ENCODE results near the gene SWT1.
"Not testable (repeated sequence)": the region's sequence is repeated elsewhere in the genome, so short reads cannot be mapped to it uniquely, and the experiment has no call there.

SWT1 gene

GRCh38 chr1:185170291-185170848, 13.4 kb downstream of the SWT1 start:
- DNase-seq = peak; percentile 6

GRCh38 chr1:185193756-185194155, 36.8 kb downstream of the SWT1 start:
- no peak for DNase-seq

GRCh38 chr1:185198712-185199111, 41.7 kb downstream of the SWT1 start:
- not testable (repeated sequence) for DNase-seq

GRCh38 chr1:185200889-185201288, 43.9 kb downstream of the SWT1 start:
- DNase-seq = no peak

- no peak for DNase-seq
Measured at GRCh38 chr1:185207170-185207569, 50.2 kb downstream of the SWT1 start.

- no peak for DNase-seq
Measured at GRCh38 chr1:185207980-185208602, 51.1 kb downstream of the SWT1 start.

GRCh38 chr1:185208626-185209180, 51.7 kb downstream of the SWT1 start:
- no peak for DNase-seq

GRCh38 chr1:185209357-185209756, 52.4 kb downstream of the SWT1 start:
- DNase-seq = not testable (repeated sequence)

GRCh38 chr1:185213091-185213490, 56.1 kb downstream of the SWT1 start:
- no peak for DNase-seq

GRCh38 chr1:185215911-185216310, 58.9 kb downstream of the SWT1 start:
- DNase-seq = no peak

- DNase-seq = no peak
Measured at GRCh38 chr1:185224132-185224531, 67.2 kb downstream of the SWT1 start.

- no peak for DNase-seq
Measured at GRCh38 chr1:185227161-185227560, 70.2 kb downstream of the SWT1 start.

- DNase-seq = no peak
Measured at GRCh38 chr1:185228979-185229378, 72.0 kb downstream of the SWT1 start.

GRCh38 chr1:185229981-185230380, 73.0 kb downstream of the SWT1 start:
- no peak for DNase-seq

GRCh38 chr1:185232874-185233273, 75.9 kb downstream of the SWT1 start:
- DNase-seq = no peak

- DNase-seq = not testable (repeated sequence)
Measured at GRCh38 chr1:185234183-185234582, 77.2 kb downstream of the SWT1 start.

GRCh38 chr1:185237176-185237575, 80.2 kb downstream of the SWT1 start:
- DNase-seq = not testable (repeated sequence)

GRCh38 chr1:185237661-185238060, 80.7 kb downstream of the SWT1 start:
- no peak for DNase-seq

GRCh38 chr1:185238447-185238846, 81.5 kb downstream of the SWT1 start:
- DNase-seq = no peak

GRCh38 chr1:185239861-185240260, 82.9 kb downstream of the SWT1 start:
- no peak for DNase-seq

- DNase-seq = no peak
Measured at GRCh38 chr1:185241127-185241526, 84.2 kb downstream of the SWT1 start.

GRCh38 chr1:185244015-185244747, 87.2 kb downstream of the SWT1 start:
- no peak for DNase-seq

GRCh38 chr1:185245466-185245865, 88.5 kb downstream of the SWT1 start:
- no peak for DNase-seq

GRCh38 chr1:185249563-185249962, 92.6 kb downstream of the SWT1 start:
- DNase-seq = no peak

Data from NCI-H2029 treated with DMSO at 0.1 percent for 48 hours (cell line).